Tibial nerve (tissue), 4 donors: ENCODE measurements around the gene F11R. TPM values are rescaled to one million over a fixed set of nuclear protein-coding genes. Genes with fewer than 3 reads are reported as not detected.

ENCODE experiments used
- DNase-seq, 2 donors: peaks; one replicate each; pipeline ENCODE4 v3.0.0-alpha.2; 2019; ENCODE audit warnings: low spot score in 2 of 2
- H3K27ac ChIP-seq, 4 donors: fragments of 200-600 bp; sonication (generic) in 3 of 4; one replicate each; pipeline ENCODE4 v1.5.1; 2017 to 2019; ENCODE audit warnings: mild to moderate bottlenecking in 1 of 4
- H3K27me3 ChIP-seq, 2 donors: fragments of 200-600 bp; sonication (generic) in 1 of 2; one replicate each; pipeline versions ENCODE4 v1.5.1 to v1.6.0; 2017 to 2019
- H3K36me3 ChIP-seq, 3 donors: fragments of 200-600 bp; sonication (generic); one replicate each; pipeline ENCODE4 v1.5.1; 2018 to 2019
- H3K4me1 ChIP-seq, 4 donors: fragments of 200-600 bp; sonication (generic) in 3 of 4; one replicate each; pipeline ENCODE4 v1.5.1; 2017 to 2019
- H3K4me3 ChIP-seq, 4 donors: fragments of 200-600 bp; sonication (generic) in 3 of 4; one replicate each; pipeline ENCODE4 v1.5.1; 2017 to 2019; ENCODE audit warnings: mild to moderate bottlenecking in 1 of 4, moderate library complexity in 1 of 4
- H3K9me3 ChIP-seq, 4 donors: fragments of 200-600 bp; sonication (generic) in 3 of 4; one replicate each; pipeline ENCODE4 v1.5.1; 2017 to 2019
- CTCF ChIP-seq, 5 experiments: fragments of 200-600 bp in 3 of 5; fragments of 450-650 bp in 2 of 5; sonication (generic) in 3 of 5; IDR thresholded peaks; one replicate each; pipeline ENCODE4 v1.5.1; 2016 to 2019; ENCODE audit warnings: antibody characterized with exemption in 5 of 5, mild to moderate bottlenecking in 3 of 5, moderate library complexity in 2 of 5
- EP300 ChIP-seq, 2 donors: sonication (generic); formaldehyde crosslinking; IDR thresholded peaks; one replicate each; pipeline ENCODE4 v1.6.1; 2017; ENCODE audit warnings: antibody characterized with exemption in 2 of 2, mild to moderate bottlenecking in 1 of 2
- POLR2A ChIP-seq, 2 donors: fragments of 450-650 bp; IDR thresholded peaks; one replicate each; pipeline ENCODE4 v1.6.1; 2017; ENCODE audit warnings: antibody characterized with exemption in 2 of 2, mild to moderate bottlenecking in 2 of 2, moderate library complexity in 2 of 2
- WGBS, 2 donors: methylation state at CpG; one replicate each; pipeline ENCODE4 v1.1.5; 2018; 5-methylcytosine and 5-hydroxymethylcytosine counted together
- total RNA-seq, 4 donors: library from RNA; depleted of rRNA; stranded (reverse); fragments of >200 nt; gene quantifications; one replicate each; pipeline ENCODE4 v1.1.0, GENCODE V29; 2016

The F11R gene
- total RNA-seq, 4 donors from 2014 or later, result 6.9 to 23.1 (median 14.9) TPM

- TF ChIP-seq EP300 (IDR thresholded peaks at IDR 0.05) (no peak), CTCF (IDR thresholded peaks at IDR 0.05) (no peak), POLR2A (IDR thresholded peaks at IDR 0.05) (no peak)
- WGBS, 2 donors, result 13 to 20% methylated on average over 1 to 3 of the region's 3 CpGs
- Histone ChIP-seq H3K27me3 (no peaks in the 10 kb centered on the region), H3K9me3 (no peaks in the 10 kb centered on the region), H3K4me3 (peak overlapping the region in 2 of 4 donors; percentile 58 to 66), H3K36me3 (peaks cover 9 to 41% (median 24%) of the 10 kb centered on the region in 3 donors), H3K4me1 (peaks cover 0 to 29% (median 9%) of the 10 kb centered on the region in 4 donors), H3K27ac (peak overlapping the region in 1 of 4 donors; percentile 73)
- no peak for DNase-seq
Observed at GRCh38 chr1:161039154-161039545, 18.2 kb upstream of the F11R start.

GRCh38 chr1:161038523-161039153 lies 17.7 kb upstream of the F11R start, which contains the start of gene TSTD1:
Gene TSTD1 (minus strand): TSS chr1:161038964. CDS start chr1:161038889, 75 bp downstream.
- TF ChIP-seq EP300 (IDR thresholded peaks at IDR 0.05) (peak in 1 of 2 donors; percentile 27), POLR2A (IDR thresholded peaks at IDR 0.05) (no peak), CTCF (IDR thresholded peaks at IDR 0.05) (no peak)
- Histone ChIP-seq H3K9me3 (no peaks in the 10 kb centered on the region), H3K4me3 (peak within 1 kb of the TSS; percentile 27 to 66 (median 46)), H3K4me1 (peaks cover 0 to 24% (median 4%) of the 10 kb centered on the region in 4 donors), H3K27ac (peak within 1 kb of the TSS in 2 of 4 donors; percentile 64 to 73), H3K36me3 (peaks cover 9 to 41% (median 24%) of the 10 kb centered on the region in 3 donors), H3K27me3 (no peaks in the 10 kb centered on the region)
- DNase-seq, result no peak
- 34 to 49% methylated on average over 26 to 49 of the region's 54 CpGs for WGBS, 2 donors

- TF ChIP-seq CTCF (IDR thresholded peaks at IDR 0.05) (no peak), EP300 (IDR thresholded peaks at IDR 0.05) (no peak), POLR2A (IDR thresholded peaks at IDR 0.05) (no peak)
- Histone ChIP-seq H3K36me3 (peaks cover 9 to 38% (median 24%) of the 10 kb centered on the region in 3 donors), H3K4me3 (peak overlapping the region in 3 of 4 donors; percentile 35 to 66 (median 58)), H3K27me3 (no peaks in the 10 kb centered on the region), H3K9me3 (no peaks in the 10 kb centered on the region), H3K4me1 (peaks cover 0 to 24% (median 5%) of the 10 kb centered on the region in 4 donors), H3K27ac (peak overlapping the region in 2 of 4 donors; percentile 64 to 73)
- no peak for DNase-seq
- 58 to 64% methylated on average over 19 to 21 of the region's 21 CpGs for WGBS, 2 donors
Observed at GRCh38 chr1:161037661-161038522, 16.9 kb upstream of the F11R start.

- no peak overlapping the region for H3K27ac ChIP-seq
- H3K9me3 ChIP-seq, result no peaks in the 10 kb centered on the region
- no peak for DNase-seq
- H3K27me3 ChIP-seq, result no peaks in the 10 kb centered on the region
- TF ChIP-seq POLR2A (IDR thresholded peaks at IDR 0.05) (no peak), EP300 (IDR thresholded peaks at IDR 0.05) (no peak), CTCF (IDR thresholded peaks at IDR 0.05) (no peak)
- H3K36me3 ChIP-seq, result no peaks in the 10 kb centered on the region
- no peak overlapping the region for H3K4me3 ChIP-seq
- WGBS, 2 donors, result 93 to 98% methylated on average over 3 of the region's 3 CpGs
- peaks cover 0 to 17% (median 5%) of the 10 kb centered on the region in 4 donors for H3K4me1 ChIP-seq
Observed at GRCh38 chr1:161033751-161034150, 12.8 kb upstream of the F11R start.
